Measurements from ENCODE around the gene ODAD3.
"Not testable (repeated sequence)": the region's sequence is repeated elsewhere in the genome, so short reads cannot be mapped to it uniquely, and the experiment has no call there.

The ODAD3 gene

GRCh38 chr19:11473725-11474124 is 38.8 kb upstream of the ODAD3 start:
- peaks cover 50% of the 10 kb centered on the region for H3K27me3 Mint-ChIP-seq
- no peak overlapping the region for H3K4me3 Mint-ChIP-seq
- no peak overlapping the region for H3K27ac Mint-ChIP-seq
- H3K4me1 Mint-ChIP-seq: no peaks in the 10 kb centered on the region
- no peaks in the 10 kb centered on the region for H3K9me3 Mint-ChIP-seq
- no peaks in the 10 kb centered on the region for H3K36me3 Mint-ChIP-seq
- CTCF ChIA-PET: no interaction called here
- DNase-seq: no peak

- H3K4me3 Mint-ChIP-seq, H3K4me1 Mint-ChIP-seq, DNase-seq, H3K9me3 Mint-ChIP-seq, H3K36me3 Mint-ChIP-seq, H3K27ac Mint-ChIP-seq: not testable (repeated sequence)
- CTCF ChIA-PET: interaction anchor here (1.7 kb wide), 1 partner anchor 14 kb away, joined by 5 read pairs; no protein-coding TSS in a partner anchor
- H3K27me3 Mint-ChIP-seq: peaks cover 16% of the 10 kb centered on the region
Measured at GRCh38 chr19:11468266-11468845, 33.4 kb upstream of the ODAD3 start.

- CTCF ChIA-PET: no interaction called here
- Mint-ChIP-seq H3K36me3 (no peaks in the 10 kb centered on the region), H3K4me1 (no peaks in the 10 kb centered on the region), H3K27me3 (peaks cover 4% of the 10 kb centered on the region), H3K4me3 (no peak overlapping the region), H3K27ac (no peak overlapping the region), H3K9me3 (no peaks in the 10 kb centered on the region)
- DNase-seq: no peak
Measured at GRCh38 chr19:11465600-11465999, 30.7 kb upstream of the ODAD3 start.

- no peaks in the 10 kb centered on the region for H3K4me1 Mint-ChIP-seq
- peaks cover 11% of the 10 kb centered on the region for H3K27me3 Mint-ChIP-seq
- H3K9me3 Mint-ChIP-seq: no peaks in the 10 kb centered on the region
- H3K36me3 Mint-ChIP-seq: no peaks in the 10 kb centered on the region
- no peak for DNase-seq
- CTCF ChIA-PET: no interaction called here
- H3K27ac Mint-ChIP-seq: no peak overlapping the region
- H3K4me3 Mint-ChIP-seq: no peak overlapping the region
Measured at GRCh38 chr19:11464333-11465265, 29.7 kb upstream of the ODAD3 start.

- Mint-ChIP-seq H3K4me3 (no peak overlapping the region), H3K27me3 (peaks cover 16% of the 10 kb centered on the region), H3K9me3 (no peaks in the 10 kb centered on the region), H3K27ac (no peak overlapping the region), H3K4me1 (no peaks in the 10 kb centered on the region), H3K36me3 (no peaks in the 10 kb centered on the region)
- no peak for DNase-seq
- CTCF ChIA-PET: no interaction called here
Measured at GRCh38 chr19:11463391-11463790, 28.5 kb upstream of the ODAD3 start.

GRCh38 chr19:11461453-11461852 is 26.5 kb upstream of the ODAD3 start:
- DNase-seq: no peak
- H3K9me3 Mint-ChIP-seq: no peaks in the 10 kb centered on the region
- H3K27ac Mint-ChIP-seq: no peak overlapping the region
- CTCF ChIA-PET: no interaction called here
- no peaks in the 10 kb centered on the region for H3K36me3 Mint-ChIP-seq
- H3K27me3 Mint-ChIP-seq: peaks cover 26% of the 10 kb centered on the region
- H3K4me1 Mint-ChIP-seq: no peaks in the 10 kb centered on the region
- H3K4me3 Mint-ChIP-seq: no peak overlapping the region

GRCh38 chr19:11460207-11460606 is 25.3 kb upstream of the ODAD3 start:
- CTCF ChIA-PET: interaction anchor here (1.5 kb wide), 1 partner anchor 10 kb away, joined by 3 read pairs; no protein-coding TSS in a partner anchor
- H3K4me3 Mint-ChIP-seq: no peak overlapping the region

GRCh38 chr19:11458912-11459311 is 24.0 kb upstream of the ODAD3 start:
- not testable (repeated sequence) for DNase-seq, H3K36me3 Mint-ChIP-seq, H3K9me3 Mint-ChIP-seq, H3K4me1 Mint-ChIP-seq, H3K4me3 Mint-ChIP-seq, H3K27ac Mint-ChIP-seq
- CTCF ChIA-PET: interaction anchor here (0.6 to 1.5 kb wide), 2 partner anchors 9 to 26 kb away, joined by 3 to 4 read pairs; no protein-coding TSS in a partner anchor
- peaks cover 26% of the 10 kb centered on the region for H3K27me3 Mint-ChIP-seq

More at GRCh38 chr19:11460207-11460606, 25.3 kb upstream of the ODAD3 start:
- peak; percentile 35 for DNase-seq
- H3K27me3 Mint-ChIP-seq: peaks cover 26% of the 10 kb centered on the region
- H3K36me3 Mint-ChIP-seq: no peaks in the 10 kb centered on the region
- no peaks in the 10 kb centered on the region for H3K9me3 Mint-ChIP-seq
- no peaks in the 10 kb centered on the region for H3K4me1 Mint-ChIP-seq
- no peak overlapping the region for H3K27ac Mint-ChIP-seq

GRCh38 chr19:11458236-11458900 is 23.4 kb upstream of the ODAD3 start:
- DNase-seq: no peak
- H3K4me1 Mint-ChIP-seq: no peaks in the 10 kb centered on the region
- H3K27ac Mint-ChIP-seq: no peak overlapping the region
- H3K9me3 Mint-ChIP-seq: no peaks in the 10 kb centered on the region
- CTCF ChIA-PET: interaction anchor here (0.6 to 1.5 kb wide), 2 partner anchors 8 to 27 kb away, joined by 3 to 4 read pairs; no protein-coding TSS in a partner anchor
- peaks cover 26% of the 10 kb centered on the region for H3K27me3 Mint-ChIP-seq
- no peaks in the 10 kb centered on the region for H3K36me3 Mint-ChIP-seq
- no peak overlapping the region for H3K4me3 Mint-ChIP-seq

- H3K27ac Mint-ChIP-seq: no peak overlapping the region
- H3K4me1 Mint-ChIP-seq: no peaks in the 10 kb centered on the region
- H3K27me3 Mint-ChIP-seq: peaks cover 24% of the 10 kb centered on the region
- H3K9me3 Mint-ChIP-seq: no peaks in the 10 kb centered on the region
- no peak overlapping the region for H3K4me3 Mint-ChIP-seq
- CTCF ChIA-PET: no interaction called here
- DNase-seq: no peak
- H3K36me3 Mint-ChIP-seq: no peaks in the 10 kb centered on the region
Measured at GRCh38 chr19:11457831-11458230, 22.9 kb upstream of the ODAD3 start.

- H3K9me3 Mint-ChIP-seq: no peaks in the 10 kb centered on the region
- H3K4me1 Mint-ChIP-seq: no peaks in the 10 kb centered on the region
- no peak for DNase-seq
- no peak overlapping the region for H3K27ac Mint-ChIP-seq
- H3K4me3 Mint-ChIP-seq: no peak overlapping the region
- H3K36me3 Mint-ChIP-seq: no peaks in the 10 kb centered on the region
- peaks cover 28% of the 10 kb centered on the region for H3K27me3 Mint-ChIP-seq
- CTCF ChIA-PET: no interaction called here
Measured at GRCh38 chr19:11457115-11457514, 22.2 kb upstream of the ODAD3 start.

GRCh38 chr19:11456659-11457058 is 21.7 kb upstream of the ODAD3 start:
- Mint-ChIP-seq H3K27me3 (peaks cover 28% of the 10 kb centered on the region), H3K36me3 (no peaks in the 10 kb centered on the region), H3K4me1 (no peaks in the 10 kb centered on the region), H3K27ac (no peak overlapping the region), H3K9me3 (no peaks in the 10 kb centered on the region), H3K4me3 (no peak overlapping the region)
- no peak for DNase-seq
- CTCF ChIA-PET: interaction anchor here (0.6 kb wide), 1 partner anchor 160 kb away, joined by 3 read pairs; no protein-coding TSS in a partner anchor

- H3K9me3 Mint-ChIP-seq, DNase-seq, H3K36me3 Mint-ChIP-seq, H3K4me3 Mint-ChIP-seq, H3K27ac Mint-ChIP-seq, H3K4me1 Mint-ChIP-seq: not testable (repeated sequence)
- peaks cover 24% of the 10 kb centered on the region for H3K27me3 Mint-ChIP-seq
- CTCF ChIA-PET: interaction anchor here (1.0 kb wide), 1 partner anchor 28 kb away, joined by 3 read pairs; no protein-coding TSS in a partner anchor
Measured at GRCh38 chr19:11455233-11455554, 20.3 kb upstream of the ODAD3 start.

- H3K27ac Mint-ChIP-seq: no peak overlapping the region
- H3K36me3 Mint-ChIP-seq: peaks cover 12% of the 10 kb centered on the region
- DNase-seq: peak; percentile 42
- H3K9me3 Mint-ChIP-seq: no peaks in the 10 kb centered on the region
- no peak overlapping the region for H3K4me3 Mint-ChIP-seq
- H3K4me1 Mint-ChIP-seq: no peaks in the 10 kb centered on the region
- H3K27me3 Mint-ChIP-seq: peaks cover 19% of the 10 kb centered on the region
- CTCF ChIA-PET: no interaction called here
Measured at GRCh38 chr19:11453468-11454341, 18.8 kb upstream of the ODAD3 start.

All from activated naive CD4-positive, alpha-beta T cell treated with anti-CD3 and anti-CD28 coated beads, Interleukin-2, amount 10 ng/mL, durations not matched to agents 7 days and 5 days (primary cell).